ENCODE results near the gene SHISA2. TPM values are rescaled to one million over a fixed set of nuclear protein-coding genes. Genes with fewer than 3 reads are reported as not detected.

SHISA2 gene
- total RNA-seq, 4 donors from 2014 or later: 1.6 to 8.9 (median 2.4) TPM

GRCh38 chr13:26012995-26013394, 38.8 kb downstream of the SHISA2 start:
- H3K36me3 ChIP-seq: no peaks in the 10 kb centered on the region
- H3K9me3 ChIP-seq: no peaks in the 10 kb centered on the region
- H3K27ac ChIP-seq: no peak overlapping the region
- H3K4me1 ChIP-seq: peaks cover 20% of the 10 kb centered on the region
- 70% methylated on average over 9 of the region's 9 CpGs for WGBS
- peaks cover 14% of the 10 kb centered on the region for H3K27me3 ChIP-seq
- no peak for DNase-seq (ENCODE audit: low spot score in 2 of 2)
- peak overlapping the region; percentile 40 for H3K4me3 ChIP-seq
- TF ChIP-seq POLR2A (IDR thresholded peaks at IDR 0.05) (no peak), POLR2AphosphoS5 (IDR thresholded peaks at IDR 0.05) (no peak), EP300 (IDR thresholded peaks at IDR 0.05) (no peak), CTCF (IDR thresholded peaks at IDR 0.05) (no peak)

- H3K27ac ChIP-seq: no peak overlapping the region
- no peak for DNase-seq (ENCODE audit: low spot score in 2 of 2)
- WGBS: 23% methylated on average over 29 of the region's 53 CpGs
Observed at GRCh38 chr13:26011996-26012821, 39.6 kb downstream of the SHISA2 start.

GRCh38 chr13:26011208-26011573, 40.6 kb downstream of the SHISA2 start:
- peaks cover 14% of the 10 kb centered on the region for H3K27me3 ChIP-seq

More at GRCh38 chr13:26011996-26012821, 39.6 kb downstream of the SHISA2 start:
- Histone ChIP-seq H3K4me1 (peaks cover 14% of the 10 kb centered on the region), H3K4me3 (peak overlapping the region; percentile 40), H3K36me3 (no peaks in the 10 kb centered on the region), H3K27me3 (peaks cover 14% of the 10 kb centered on the region), H3K9me3 (no peaks in the 10 kb centered on the region)
- TF ChIP-seq POLR2AphosphoS5 (IDR thresholded peaks at IDR 0.05) (no peak), CTCF (IDR thresholded peaks at IDR 0.05) (no peak), POLR2A (IDR thresholded peaks at IDR 0.05) (no peak), EP300 (IDR thresholded peaks at IDR 0.05) (no peak)

GRCh38 chr13:26010487-26011207, 41.2 kb downstream of the SHISA2 start:
- no peak for TF ChIP-seq POLR2A (IDR thresholded peaks at IDR 0.05)
- no peak for TF ChIP-seq POLR2AphosphoS5 (IDR thresholded peaks at IDR 0.05)
- TF ChIP-seq EP300 (IDR thresholded peaks at IDR 0.05): no peak
- TF ChIP-seq CTCF (IDR thresholded peaks at IDR 0.05): no peak
- 72% methylated on average over 10 of the region's 13 CpGs for WGBS
- Histone ChIP-seq H3K4me3 (no peak overlapping the region), H3K9me3 (no peaks in the 10 kb centered on the region), H3K27me3 (peaks cover 14% of the 10 kb centered on the region), H3K4me1 (peaks cover 8% of the 10 kb centered on the region), H3K36me3 (no peaks in the 10 kb centered on the region), H3K27ac (no peak overlapping the region)
- no peak for DNase-seq (ENCODE audit: low spot score in 2 of 2)

More at GRCh38 chr13:26011208-26011573, 40.6 kb downstream of the SHISA2 start:
- Histone ChIP-seq H3K27ac (no peak overlapping the region), H3K9me3 (no peaks in the 10 kb centered on the region), H3K4me1 (peaks cover 8% of the 10 kb centered on the region), H3K4me3 (no peak overlapping the region), H3K36me3 (no peaks in the 10 kb centered on the region)
- 100% methylated on average over 2 of the region's 4 CpGs for whole genome bisulfite sequencing
- no peak for DNase-seq (ENCODE audit: low spot score in 2 of 2)
- TF ChIP-seq EP300 (IDR thresholded peaks at IDR 0.05): no peak
- TF ChIP-seq CTCF (IDR thresholded peaks at IDR 0.05): no peak
- TF ChIP-seq POLR2A (IDR thresholded peaks at IDR 0.05): no peak
- no peak for TF ChIP-seq POLR2AphosphoS5 (IDR thresholded peaks at IDR 0.05)

All from suprapubic skin (tissue), 4 donors.